A549 (cell line): Measurements from ENCODE around the gene FOXC2.

Experiments
- HDAC2 ChIP-seq: fragments of 200-600 bp; sonication (generic); IDR thresholded peaks from 2 replicates; pipeline ENCODE4 v1.6.1; 2016
- USF2 ChIP-seq: fragments of 450-650 bp; IDR thresholded peaks from 2 replicates; pipeline ENCODE4 v1.6.1; 2014; ENCODE audit warnings: antibody characterized with exemption

DNA sequence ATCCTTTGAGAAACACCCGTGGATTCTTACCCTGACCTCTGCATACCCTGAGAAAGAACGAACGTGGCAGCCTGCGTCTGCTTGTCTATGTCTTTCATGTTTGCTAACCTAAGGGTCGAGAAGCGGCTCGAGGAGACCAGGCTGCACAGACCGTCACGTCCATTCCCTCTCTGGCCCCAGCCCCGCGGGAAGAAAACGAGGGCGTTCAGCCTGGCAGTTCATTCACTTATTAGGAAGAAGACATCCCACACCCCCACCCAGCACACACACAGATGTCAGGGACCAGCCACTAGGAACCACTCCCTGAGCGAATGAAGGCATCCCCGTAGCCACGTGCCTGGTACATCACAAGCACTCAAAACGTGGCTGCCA is 10.9 kb upstream of the FOXC2 start:
- TF ChIP-seq USF2 (no peak), HDAC2 (no peak)
